Activated CD4-positive, alpha-beta T cell treated with anti-CD3 and anti-CD28 coated beads for 48 hours (primary cell): ENCODE measurements around the gene LYSET.
"Not testable (repeated sequence)": the region's sequence is repeated elsewhere in the genome, so short reads cannot be mapped to it uniquely, and the experiment has no call there.

Experiments used
- DNase-seq: peaks from one replicate; pipeline ENCODE4 v3.0.0-alpha.2; 2020

LYSET gene

DNA sequence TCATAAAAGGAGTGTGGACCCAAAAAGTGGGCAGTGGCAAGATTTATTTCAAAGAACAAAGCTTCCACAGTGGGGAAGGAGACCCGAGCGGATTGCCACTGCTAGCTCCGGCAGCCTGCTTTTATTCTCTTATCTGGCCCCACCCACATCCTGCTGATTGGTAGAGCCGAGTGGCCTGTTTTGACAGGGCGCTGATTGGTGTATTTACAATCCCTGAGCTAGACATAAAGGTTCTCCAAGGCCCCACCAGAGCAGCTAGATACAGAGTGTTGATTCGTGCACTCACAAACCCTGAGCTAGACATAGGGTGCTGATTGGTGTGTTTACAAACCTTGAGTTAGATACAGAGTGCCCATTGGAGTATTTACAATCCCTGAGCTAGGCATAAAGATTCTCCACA lies 15.5 kb upstream of the LYSET start:
- DNase-seq: not testable (repeated sequence)

DNA sequence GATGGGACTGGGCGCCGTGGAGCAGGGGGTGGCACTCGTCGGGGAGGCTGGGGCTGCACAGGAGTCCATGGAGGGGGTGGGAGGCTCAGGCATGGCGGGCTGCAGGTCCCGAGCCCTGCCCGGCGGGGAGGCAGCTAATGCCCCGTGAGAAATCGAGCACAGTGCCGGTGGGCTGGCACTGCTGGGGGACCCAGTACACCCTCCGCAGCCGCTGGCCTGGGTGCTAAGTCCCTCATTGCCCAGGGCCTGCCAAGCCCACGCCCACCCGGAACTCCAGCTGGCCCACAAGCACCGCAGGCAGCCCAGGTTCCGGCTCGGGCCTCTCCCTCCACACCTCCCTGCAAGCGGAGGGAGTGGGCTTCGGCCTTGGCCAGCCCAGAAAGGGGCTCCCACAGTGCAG lies 15.0 kb upstream of the LYSET start:
- not testable (repeated sequence) for DNase-seq

DNA sequence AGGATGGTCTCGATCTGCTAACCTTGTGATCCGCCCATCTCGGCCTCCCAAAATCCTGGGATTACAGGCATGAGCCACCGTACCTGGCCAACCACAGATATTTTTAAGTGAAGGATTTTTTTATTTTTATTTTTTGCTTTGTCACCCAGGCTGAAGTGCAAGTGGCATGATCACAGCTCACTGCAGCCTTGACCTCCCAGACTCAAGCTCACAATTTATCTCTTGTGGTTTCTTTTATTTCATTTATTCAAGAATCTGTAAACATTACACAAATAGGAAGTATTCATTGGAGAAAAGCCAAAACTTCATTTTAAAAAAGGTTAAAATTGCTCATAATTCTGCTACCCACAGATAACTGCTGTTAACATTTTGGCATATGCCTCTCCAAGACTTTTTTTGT lies 13.7 kb upstream of the LYSET start:
- no peak for DNase-seq

DNA sequence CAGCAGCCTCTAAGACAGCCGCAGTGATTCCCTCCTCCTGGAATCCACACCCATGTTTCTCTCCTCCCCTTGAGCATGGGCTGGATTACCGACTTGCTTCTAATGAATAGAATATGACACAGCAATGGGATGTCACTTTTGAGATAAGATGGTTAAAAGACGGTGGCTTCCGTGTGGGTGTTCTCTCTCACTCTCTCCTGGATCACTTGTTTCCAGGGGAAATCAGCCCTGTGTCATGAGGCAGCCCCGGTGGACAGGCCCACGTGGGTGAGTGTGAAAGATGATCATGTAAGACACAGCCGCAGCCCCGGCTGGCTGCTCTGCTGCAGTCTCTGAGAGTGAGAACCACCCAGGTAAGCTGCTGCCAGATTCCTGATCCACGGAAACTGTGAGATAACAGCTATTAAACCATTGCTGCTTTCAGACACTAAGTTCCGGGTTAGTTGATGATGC lies 11.1 kb upstream of the LYSET start:
- DNase-seq: peak; percentile 18

DNA sequence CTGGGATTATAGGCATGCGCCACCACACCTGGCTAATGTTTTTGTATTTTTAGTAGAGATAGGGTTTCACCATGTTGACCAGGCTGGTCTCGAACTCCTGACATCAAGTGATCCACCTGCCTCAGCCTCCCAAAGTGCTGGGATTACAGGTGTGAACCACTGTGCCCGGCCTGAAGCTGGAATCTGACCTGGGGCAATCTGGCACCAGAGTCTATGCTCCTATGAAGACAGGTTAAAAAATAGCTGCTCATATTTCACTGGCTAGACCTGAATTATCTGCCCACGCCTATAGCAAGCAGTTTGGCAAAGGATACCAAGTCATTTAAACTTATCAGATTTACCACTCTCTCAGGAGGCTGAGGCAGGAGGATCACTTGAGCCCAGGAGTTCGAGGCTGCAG lies 10.4 kb upstream of the LYSET start:
- not testable (repeated sequence) for DNase-seq

DNA sequence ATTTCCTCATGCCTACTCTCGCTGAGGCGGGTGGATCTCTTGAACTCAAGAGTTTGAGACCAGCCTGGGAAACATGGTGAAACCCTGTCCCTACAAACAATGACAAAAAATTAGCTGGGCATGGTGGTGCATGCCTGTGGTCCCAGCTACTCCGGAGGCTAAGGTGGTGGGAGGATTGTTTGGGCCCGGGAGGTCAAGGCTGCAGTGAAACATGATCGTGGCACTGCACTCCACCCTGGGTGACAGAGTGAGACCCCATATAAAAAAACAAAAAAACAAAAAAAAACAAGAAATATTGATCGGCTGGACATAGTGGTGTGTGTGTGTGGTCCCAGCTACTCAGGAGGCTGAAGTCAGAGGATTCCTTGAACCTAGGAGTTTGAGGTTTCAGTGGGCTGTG lies 9.6 kb upstream of the LYSET start:
- DNase-seq: no peak

DNA sequence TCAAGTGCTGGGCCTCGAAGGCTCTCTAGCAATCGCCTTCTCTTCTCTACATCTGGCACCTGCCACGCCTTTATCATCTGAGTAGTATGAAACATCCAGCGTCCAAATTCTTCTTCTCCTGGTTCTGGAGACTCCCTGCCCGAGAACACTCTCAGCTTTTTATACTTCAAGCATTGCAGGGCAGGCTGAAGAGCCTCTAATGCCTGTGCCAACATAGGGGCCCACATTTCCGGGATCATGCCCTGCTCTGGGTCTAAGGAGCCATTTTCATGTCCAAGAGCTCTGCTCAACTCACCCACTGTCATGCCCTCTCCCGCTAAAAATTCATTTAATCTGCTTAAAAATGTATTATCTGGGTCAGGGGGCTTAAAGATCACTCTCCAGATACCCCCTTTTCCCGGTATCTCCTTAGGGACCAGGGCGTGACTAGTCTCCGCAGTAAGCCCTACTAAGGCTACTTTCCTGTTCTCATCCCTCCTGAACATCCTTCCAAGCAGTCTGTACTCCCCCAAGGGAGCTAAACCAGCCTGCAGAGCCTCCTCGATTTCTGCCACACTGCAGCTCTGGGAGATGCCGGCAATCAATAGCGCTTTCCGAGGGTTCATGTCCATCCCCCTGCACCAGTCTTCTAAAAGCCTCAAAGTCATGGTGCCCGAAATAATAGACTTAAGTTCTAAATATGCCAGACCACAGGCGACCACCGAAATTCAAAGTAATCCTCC lies 1.4 kb upstream of the LYSET start:
- DNase-seq: no peak

DNA sequence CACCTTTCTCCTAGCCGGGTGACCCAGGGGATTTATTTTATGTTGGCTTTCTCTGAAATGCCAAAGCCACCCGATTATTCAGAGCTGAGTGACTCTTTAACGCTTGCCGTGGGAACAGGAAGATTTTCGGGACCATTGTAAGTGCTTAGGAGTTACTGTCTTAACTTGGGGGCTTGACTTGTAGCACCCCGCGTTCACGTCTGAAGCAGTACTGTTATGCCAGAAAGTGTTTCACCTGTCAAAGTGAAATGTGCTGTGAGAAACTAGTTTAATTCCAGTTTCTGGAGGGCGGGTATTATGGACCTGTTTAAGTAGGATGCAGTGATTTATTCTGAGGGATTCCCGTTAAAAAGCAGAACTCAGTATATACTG lies 218 bp downstream of the LYSET start:
- no peak for DNase-seq

DNA sequence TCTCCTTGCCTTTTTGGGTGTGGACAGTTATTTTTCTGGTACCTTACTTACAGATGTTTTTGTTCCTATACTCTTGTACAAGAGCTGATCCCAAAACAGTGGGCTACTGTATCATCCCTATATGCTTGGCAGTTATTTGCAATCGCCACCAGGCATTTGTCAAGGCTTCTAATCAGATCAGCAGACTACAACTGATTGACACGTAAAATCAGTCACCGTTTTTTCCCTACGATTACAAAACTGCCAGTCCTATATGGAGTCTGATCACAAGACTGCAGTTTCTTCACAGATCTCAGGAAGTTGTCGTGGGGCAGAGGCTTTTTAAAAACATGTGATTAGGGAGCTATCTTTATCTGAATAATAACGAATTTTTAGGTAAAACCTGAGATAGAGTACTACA lies 1.3 kb downstream of the LYSET start:
- no peak for DNase-seq

DNA sequence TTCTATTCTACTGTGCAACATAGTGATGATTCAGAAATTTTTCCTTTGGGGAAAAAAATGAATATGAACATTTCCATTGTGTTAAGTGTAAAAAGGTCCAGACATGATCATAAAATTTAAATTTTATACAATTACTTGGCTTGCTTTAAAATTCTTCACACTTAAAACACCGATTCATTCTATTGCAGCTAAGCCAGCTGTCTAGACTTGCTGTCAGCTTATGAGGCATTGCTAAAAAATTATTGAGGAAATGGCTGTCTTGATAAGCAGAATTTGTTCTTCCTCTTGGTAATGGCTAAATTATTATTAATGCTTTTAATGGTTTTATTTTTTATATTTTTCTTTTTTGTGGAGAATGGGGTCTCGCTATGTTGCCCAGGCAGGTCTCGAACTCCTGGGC lies 1.8 kb downstream of the LYSET start:
- DNase-seq: no peak

DNA sequence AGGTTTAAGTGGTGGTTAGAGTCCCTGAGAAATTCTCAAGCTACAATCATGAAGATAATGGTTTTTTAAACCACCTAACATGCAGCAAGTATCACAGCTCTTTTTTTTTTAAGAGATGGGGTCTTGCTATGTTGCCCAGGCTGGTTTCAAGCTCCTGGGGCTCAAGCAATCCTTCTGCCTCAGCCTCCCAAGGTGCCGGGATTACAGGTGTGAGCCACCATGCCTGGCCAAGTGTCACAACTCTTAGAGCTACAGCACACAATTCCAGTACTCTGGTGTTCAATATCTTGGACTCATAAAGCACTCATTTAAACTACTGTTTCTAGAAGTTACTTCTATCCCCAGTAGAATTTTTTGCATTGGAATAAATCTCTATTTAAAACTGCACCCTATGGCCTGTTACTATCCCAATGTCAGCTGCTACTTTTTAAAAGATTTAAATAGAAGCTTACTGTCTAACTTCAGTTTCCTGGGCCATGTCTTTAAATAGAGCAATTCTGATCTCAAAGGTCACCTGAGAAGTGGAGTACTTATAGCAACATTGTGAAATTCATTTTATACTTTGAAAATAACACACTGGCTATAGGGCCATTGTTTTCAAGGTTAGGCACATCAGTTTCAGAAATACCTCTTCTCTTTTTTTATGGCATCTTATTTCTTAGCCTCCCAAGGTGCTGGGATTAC lies 10.3 kb downstream of the LYSET start:
- DNase-seq: no peak

DNA sequence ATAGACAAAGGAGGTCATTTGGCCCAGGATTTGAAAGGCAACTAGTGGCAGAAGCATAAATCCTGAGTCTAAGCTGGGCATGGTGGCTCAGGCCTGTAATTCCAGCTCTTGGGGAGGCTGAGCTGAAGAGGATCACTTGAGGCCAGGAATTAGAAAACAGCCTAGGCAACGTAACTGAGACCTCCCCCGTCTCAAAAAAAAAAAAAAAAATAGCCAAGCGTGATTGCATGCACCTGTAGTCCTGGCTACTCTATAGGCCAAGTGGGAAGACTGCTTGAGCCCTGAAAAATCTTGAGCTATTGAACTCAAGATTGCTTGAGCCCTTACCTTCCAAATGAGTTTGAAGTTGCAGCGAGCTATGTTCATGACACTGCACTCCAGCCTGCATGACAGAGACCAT lies 13.9 kb downstream of the LYSET start:
- DNase-seq: no peak

DNA sequence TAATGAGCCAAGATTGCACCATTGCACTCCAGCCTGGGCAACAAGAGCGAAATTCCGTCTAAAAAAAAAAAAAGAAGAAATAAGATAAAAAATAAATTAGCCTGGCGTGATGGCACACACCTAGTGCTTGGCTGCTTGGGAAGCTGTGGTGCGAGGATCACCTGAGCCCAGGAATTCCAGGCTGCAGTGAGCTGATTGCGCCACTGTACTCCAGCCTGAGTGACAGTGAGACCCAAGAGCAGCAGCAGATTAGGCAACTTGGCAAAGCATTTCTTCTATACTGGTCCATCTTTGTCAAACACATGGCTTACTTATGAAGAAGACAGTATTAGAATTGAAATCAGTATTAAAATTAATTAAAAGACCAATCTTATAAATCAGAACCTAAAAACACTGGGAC lies 15.4 kb downstream of the LYSET start:
- no peak for DNase-seq

DNA sequence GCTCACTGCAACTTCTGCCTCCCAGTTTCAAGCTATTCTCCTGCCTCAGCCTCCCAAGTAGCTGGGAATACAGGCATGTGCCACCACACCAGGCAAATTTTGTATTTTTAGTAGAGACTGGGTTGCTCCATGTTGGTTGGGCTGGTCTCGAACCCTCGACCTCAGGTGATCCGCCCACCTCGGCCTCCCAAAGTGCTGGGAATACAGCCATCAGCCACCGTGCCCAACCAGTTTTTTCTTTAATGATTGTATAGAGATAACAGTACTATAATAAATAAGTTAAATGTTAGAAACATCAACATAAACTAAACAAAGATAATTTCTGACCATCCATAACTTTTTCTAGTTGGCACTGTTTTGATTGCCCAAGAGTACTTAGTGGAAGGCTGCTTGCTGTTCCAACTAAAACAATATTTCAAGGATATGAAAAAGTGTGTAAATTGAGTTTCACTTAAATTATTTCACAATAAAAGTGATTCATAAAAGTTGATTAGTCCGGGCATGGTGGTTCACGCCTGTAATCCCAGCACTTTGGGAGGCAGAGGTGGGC lies 16.1 kb downstream of the LYSET start:
- no peak for DNase-seq

DNA sequence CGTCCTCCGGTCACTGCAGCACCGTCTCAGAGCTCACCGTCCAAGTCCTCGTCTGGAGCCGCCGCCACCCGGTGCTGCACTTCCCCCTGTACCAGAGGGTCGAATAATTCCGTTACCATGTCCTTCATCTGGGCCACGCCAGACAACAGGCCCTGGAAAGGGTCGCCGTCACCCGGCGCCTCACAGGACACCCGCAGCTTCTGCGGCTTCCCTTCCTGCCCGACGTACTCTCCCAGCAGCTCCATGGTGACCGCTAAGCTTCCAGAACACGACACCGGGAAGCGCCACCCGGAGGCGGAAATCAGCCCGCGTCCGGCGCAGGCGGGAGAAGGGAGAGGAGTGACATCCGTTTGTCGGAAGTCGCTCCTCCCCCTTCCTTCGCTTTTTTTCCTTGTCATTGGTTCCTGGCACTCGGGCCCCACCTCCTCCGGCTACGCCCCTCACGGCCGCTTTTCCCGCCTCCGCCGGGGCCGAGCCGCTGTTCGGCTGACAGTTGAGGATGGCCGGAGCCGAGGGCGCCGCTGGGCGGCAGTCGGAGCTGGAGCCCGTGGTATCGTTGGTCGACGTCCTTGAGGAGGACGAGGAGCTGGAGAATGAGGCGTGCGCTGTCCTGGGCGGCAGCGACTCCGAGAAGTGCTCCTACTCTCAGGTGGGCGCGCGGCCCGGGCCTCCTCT lies 21.8 kb downstream of the LYSET start, which contains the start of the genes GON7 and UBR7:
TSS of gene GON7 (minus strand) at position 273 of the 675 bp plus-strand sequence. CDS start at position 245, 28 bp downstream.
TSS of gene UBR7 (plus strand) at position 464 of the 675 bp plus-strand sequence. CDS start at position 500, 36 bp downstream.
- DNase-seq: peak; percentile 93

DNA sequence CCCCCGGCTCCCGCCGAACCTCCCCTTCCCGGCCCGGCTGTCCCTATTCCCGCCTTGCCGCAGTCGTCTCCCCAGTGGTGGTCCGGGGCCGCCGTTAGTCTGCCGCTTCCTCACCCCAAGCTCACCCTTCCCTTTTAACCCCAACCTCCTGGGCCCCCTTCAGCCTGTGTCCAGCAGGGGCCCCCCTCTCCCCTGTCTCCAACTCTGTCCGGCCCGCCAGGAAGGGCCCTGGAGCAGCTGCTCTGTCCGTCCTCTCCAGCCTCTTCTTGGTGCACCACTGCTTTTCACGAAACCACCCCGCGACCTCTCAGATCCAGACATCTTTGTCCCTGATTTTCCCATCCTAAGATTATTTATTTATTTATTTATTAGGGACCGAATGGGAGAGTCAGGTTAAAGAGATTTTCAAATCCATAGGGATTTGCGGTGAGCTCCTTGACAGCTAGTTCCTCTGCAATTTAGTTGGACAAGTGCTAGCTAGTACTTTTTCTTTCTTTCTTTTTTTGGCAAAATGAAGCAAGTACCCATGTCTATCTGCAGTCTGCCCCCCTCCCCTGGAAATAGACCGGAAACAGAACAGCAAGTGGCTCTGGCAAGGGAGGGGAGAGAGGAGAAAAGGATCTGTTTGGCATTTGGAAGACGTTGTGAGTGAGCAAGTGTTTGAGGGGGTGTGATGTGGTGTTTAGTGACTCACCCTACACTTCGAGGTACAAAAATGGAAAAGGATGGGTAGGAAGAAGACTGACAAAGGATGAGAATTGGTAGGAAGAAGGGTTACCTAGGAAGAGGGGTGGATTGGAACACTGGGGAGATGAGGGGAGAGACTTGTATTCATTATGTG lies 22.6 kb downstream of the LYSET start:
- DNase-seq: peak; percentile 39

DNA sequence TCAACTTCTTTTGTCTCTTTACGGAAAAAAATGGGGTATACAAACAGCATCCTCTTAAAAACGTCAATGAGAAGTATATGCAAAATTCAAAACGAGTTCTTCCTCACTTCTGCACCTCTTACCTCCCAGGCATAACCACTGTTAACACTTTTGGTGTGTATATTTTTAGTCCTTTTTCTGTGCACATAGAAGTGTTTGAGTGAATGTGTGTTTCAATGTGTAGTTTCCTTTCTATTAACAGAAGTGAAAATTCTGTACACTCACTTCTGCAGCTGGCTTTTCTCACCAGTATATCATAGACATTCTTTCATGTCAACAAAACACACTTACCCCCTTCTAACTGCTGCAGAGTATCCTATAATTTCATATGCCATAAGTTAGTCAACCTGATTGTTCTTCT lies 27.3 kb downstream of the LYSET start:
- no peak for DNase-seq

DNA sequence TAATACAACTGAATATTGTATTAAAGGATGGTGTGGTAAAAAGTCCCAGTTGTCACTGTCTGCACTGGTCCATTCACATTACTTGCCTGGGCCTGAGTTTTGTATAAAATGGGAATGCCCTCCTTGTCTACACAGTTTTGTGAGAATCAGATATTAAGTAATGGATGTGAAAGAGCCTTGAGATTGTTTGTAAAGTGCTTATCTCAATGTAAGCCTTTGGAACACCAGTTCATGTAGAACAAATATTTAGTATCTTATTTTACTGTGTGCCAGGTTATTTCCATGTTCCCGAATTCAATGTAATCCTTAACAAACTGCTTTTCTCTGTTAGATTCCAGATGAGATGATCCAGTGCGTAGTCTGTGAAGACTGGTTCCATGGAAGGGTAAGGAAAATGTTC lies 29.5 kb downstream of the LYSET start:
- no peak for DNase-seq

DNA sequence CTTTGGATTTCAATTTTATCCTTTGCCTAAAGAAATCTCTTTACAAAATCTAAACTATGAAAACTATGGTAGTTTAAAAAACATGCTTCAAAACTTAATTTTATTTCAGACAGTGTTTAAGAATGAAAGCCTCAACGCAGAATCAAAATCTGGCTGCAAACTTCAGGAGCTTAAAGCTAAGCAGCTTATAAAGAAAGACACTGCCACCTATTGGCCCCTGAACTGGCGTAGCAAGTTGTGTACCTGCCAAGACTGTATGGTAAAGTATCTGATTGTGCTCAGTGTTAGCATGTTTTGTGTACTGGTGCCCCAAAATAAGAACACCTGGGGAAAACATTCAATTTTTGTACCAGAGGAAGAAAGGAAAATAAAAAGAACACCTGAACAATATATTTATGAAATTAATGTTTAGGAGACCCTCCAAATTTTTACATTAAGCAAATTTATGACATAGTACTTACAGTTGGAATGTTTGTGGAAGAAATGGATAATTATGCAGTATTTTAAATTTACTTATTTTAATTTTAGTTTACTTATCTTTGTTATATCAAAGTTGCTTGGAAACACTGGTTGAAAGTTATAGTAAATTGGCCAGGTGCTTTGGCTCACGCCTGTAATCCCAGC lies 34.1 kb downstream of the LYSET start:
- peak; percentile 50 for DNase-seq

DNA sequence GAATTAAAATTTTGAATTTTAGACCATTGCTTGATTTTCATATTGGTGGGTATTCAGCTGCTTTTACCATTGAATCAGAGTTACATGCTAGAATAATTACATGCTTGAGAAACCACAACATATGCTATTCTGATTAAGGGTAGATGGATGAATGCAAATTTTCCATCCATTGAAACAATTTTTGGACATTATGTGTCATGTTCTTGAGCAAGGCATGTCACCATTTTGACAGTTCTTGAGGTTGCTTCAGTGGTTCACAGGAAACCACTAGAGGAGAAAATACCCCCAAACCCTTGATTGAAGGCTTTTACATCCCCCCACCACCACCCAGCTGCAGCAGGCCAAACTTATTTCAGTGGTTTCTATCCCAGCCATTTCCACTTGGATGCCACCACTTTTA lies 35.4 kb downstream of the LYSET start:
- DNase-seq: no peak

DNA sequence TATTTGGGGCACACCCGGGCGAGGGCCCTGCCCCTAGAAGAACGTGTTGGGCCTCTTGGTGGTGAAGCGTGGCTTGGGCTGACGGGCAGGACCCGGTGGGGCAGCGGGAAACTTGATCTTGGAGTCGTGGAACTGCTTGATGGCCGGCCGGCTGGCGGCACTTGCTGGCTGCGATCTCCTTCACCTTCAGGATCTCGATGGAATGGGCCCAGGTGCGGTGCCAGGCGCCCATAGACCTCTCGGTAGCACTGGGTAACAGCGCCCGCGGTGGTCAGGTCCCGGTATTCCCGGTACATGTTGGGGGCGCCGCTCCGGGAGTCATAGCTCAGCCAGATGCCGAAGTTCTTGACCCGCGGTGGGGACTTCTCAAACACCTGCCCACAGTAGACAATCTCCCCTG lies 38.4 kb downstream of the LYSET start:
- no peak for DNase-seq

DNA sequence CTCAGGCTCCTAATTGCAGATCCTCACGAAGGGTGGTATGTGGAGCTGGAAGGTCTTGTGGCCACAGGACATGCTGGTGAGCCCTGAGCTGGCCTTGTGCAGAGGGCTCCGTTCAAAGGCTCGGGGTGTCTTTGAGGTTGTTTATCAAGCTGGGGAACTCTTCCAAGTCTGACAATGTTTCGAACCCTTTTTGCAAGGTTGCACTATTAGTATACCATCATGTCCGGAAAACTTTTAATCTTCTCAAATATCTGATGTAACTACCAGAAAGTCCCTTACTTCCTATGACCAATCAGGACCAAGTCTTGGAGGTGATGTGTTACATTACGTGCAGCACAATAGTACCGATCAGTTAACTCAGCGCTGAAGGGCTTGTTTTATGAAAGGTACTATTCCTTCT lies 43.4 kb downstream of the LYSET start:
- DNase-seq: no peak
